Measurements from ENCODE around the gene ATP2C2. TPM values are rescaled to one million over a fixed set of nuclear protein-coding genes. Genes with fewer than 3 reads are reported as not detected.
"Not testable (repeated sequence)": the region's sequence is repeated elsewhere in the genome, so short reads cannot be mapped to it uniquely, and the experiment has no call there.

The ATP2C2 gene
- polyA plus RNA-seq, 6 donors from 2014 or later, result not detected

- DNase-seq (no peak), ATAC-seq (ENCODE audit: low read depth in 2 of 2) (no peak)
- no peak overlapping the region for H3K4me3 Mint-ChIP-seq
- H3K36me3 Mint-ChIP-seq, result no peaks in the 10 kb centered on the region
- peaks cover 16 to 36% (median 25%) of the 10 kb centered on the region in 3 donors for H3K27me3 Mint-ChIP-seq
- peaks cover 0 to 29% (median 8%) of the 10 kb centered on the region in 7 donors for H3K9me3 Mint-ChIP-seq
- no peaks in the 10 kb centered on the region for H3K4me1 Mint-ChIP-seq
- no peak overlapping the region for H3K27ac Mint-ChIP-seq
Measured at GRCh38 chr16:84397090-84397489, 28.8 kb downstream of the ATP2C2 start.

- H3K27me3 Mint-ChIP-seq, result peaks cover 17 to 33% (median 24%) of the 10 kb centered on the region in 3 donors
- DNase-seq (no peak), ATAC-seq (ENCODE audit: low read depth in 2 of 2) (no peak)
- H3K4me3 Mint-ChIP-seq, result no peak overlapping the region
- no peak overlapping the region for H3K27ac Mint-ChIP-seq
- H3K9me3 Mint-ChIP-seq, result peaks cover 0 to 29% (median 8%) of the 10 kb centered on the region in 7 donors
- no peaks in the 10 kb centered on the region for H3K4me1 Mint-ChIP-seq
- H3K36me3 Mint-ChIP-seq, result no peaks in the 10 kb centered on the region
Measured at GRCh38 chr16:84398701-84399100, 30.4 kb downstream of the ATP2C2 start.

- not testable (repeated sequence) for H3K27ac Mint-ChIP-seq; ATAC-seq (ENCODE audit: low read depth in 2 of 2); H3K4me1 Mint-ChIP-seq; H3K4me3 Mint-ChIP-seq; DNase-seq; H3K36me3 Mint-ChIP-seq
- Mint-ChIP-seq H3K27me3 (peaks cover 16 to 33% (median 32%) of the 10 kb centered on the region in 3 donors), H3K9me3 (peaks cover 0 to 29% (median 8%) of the 10 kb centered on the region in 7 donors)
Measured at GRCh38 chr16:84399912-84400311, 31.6 kb downstream of the ATP2C2 start.

- H3K4me1 Mint-ChIP-seq; H3K36me3 Mint-ChIP-seq; H3K4me3 Mint-ChIP-seq; DNase-seq; H3K27ac Mint-ChIP-seq; ATAC-seq (ENCODE audit: low read depth in 2 of 2): not testable (repeated sequence)
- peaks cover 16 to 48% (median 41%) of the 10 kb centered on the region in 3 donors for H3K27me3 Mint-ChIP-seq
- H3K9me3 Mint-ChIP-seq, result peaks cover 0 to 23% (median 8%) of the 10 kb centered on the region in 7 donors
Measured at GRCh38 chr16:84403435-84403834, 35.1 kb downstream of the ATP2C2 start.

GRCh38 chr16:84404324-84404723, 36.0 kb downstream of the ATP2C2 start:
- Mint-ChIP-seq H3K27ac (no peak overlapping the region), H3K4me3 (no peak overlapping the region), H3K36me3 (no peaks in the 10 kb centered on the region), H3K4me1 (no peaks in the 10 kb centered on the region), H3K9me3 (peaks cover 0 to 23% (median 8%) of the 10 kb centered on the region in 7 donors), H3K27me3 (peaks cover 21 to 56% (median 41%) of the 10 kb centered on the region in 3 donors)
- DNase-seq (no peak), ATAC-seq (ENCODE audit: low read depth in 2 of 2) (no peak)

GRCh38 chr16:84404936-84405639, 36.8 kb downstream of the ATP2C2 start:
- Mint-ChIP-seq H3K27ac (no peak overlapping the region), H3K4me3 (no peak overlapping the region), H3K4me1 (no peaks in the 10 kb centered on the region), H3K9me3 (peaks cover 0 to 18% (median 7%) of the 10 kb centered on the region in 7 donors), H3K36me3 (no peaks in the 10 kb centered on the region), H3K27me3 (peaks cover 21 to 56% (median 46%) of the 10 kb centered on the region in 3 donors)
- DNase-seq (no peak), ATAC-seq (ENCODE audit: low read depth in 2 of 2) (no peak)

- H3K4me3 Mint-ChIP-seq, result no peak overlapping the region
- ATAC-seq (ENCODE audit: low read depth in 2 of 2), result no peak
- H3K27me3 Mint-ChIP-seq, result peaks cover 25 to 63% (median 46%) of the 10 kb centered on the region in 3 donors
- H3K36me3 Mint-ChIP-seq, result no peaks in the 10 kb centered on the region
- H3K9me3 Mint-ChIP-seq, result peaks cover 0 to 8% (median 3%) of the 10 kb centered on the region in 7 donors
- H3K27ac Mint-ChIP-seq, result no peak overlapping the region
- no peaks in the 10 kb centered on the region for H3K4me1 Mint-ChIP-seq
- no peak for DNase-seq
Measured at GRCh38 chr16:84406006-84406963, 37.9 kb downstream of the ATP2C2 start.

GRCh38 chr16:84407588-84408313, 39.4 kb downstream of the ATP2C2 start:
- H3K27ac Mint-ChIP-seq, result no peak overlapping the region
- ATAC-seq (ENCODE audit: low read depth in 2 of 2), result no peak

GRCh38 chr16:84408314-84408690, 40.0 kb downstream of the ATP2C2 start:
- Mint-ChIP-seq H3K9me3 (peaks cover 0 to 2% (median 0%) of the 10 kb centered on the region in 7 donors), H3K4me1 (no peaks in the 10 kb centered on the region), H3K27me3 (peaks cover 23 to 54% (median 40%) of the 10 kb centered on the region in 3 donors), H3K36me3 (no peaks in the 10 kb centered on the region), H3K27ac (no peak overlapping the region), H3K4me3 (no peak overlapping the region)
- DNase-seq (no peak), ATAC-seq (ENCODE audit: low read depth in 2 of 2) (no peak)

More at GRCh38 chr16:84407588-84408313, 39.4 kb downstream of the ATP2C2 start:
- DNase-seq, result no peak
- no peaks in the 10 kb centered on the region for H3K4me1 Mint-ChIP-seq
- H3K27me3 Mint-ChIP-seq, result peaks cover 24 to 57% (median 46%) of the 10 kb centered on the region in 3 donors
- H3K36me3 Mint-ChIP-seq, result no peaks in the 10 kb centered on the region
- H3K9me3 Mint-ChIP-seq, result peaks cover 0 to 2% (median 0%) of the 10 kb centered on the region in 7 donors
- H3K4me3 Mint-ChIP-seq, result peak overlapping the region in 1 of 8 donors; percentile 43

- DNase-seq, result no peak
- Mint-ChIP-seq H3K27ac (no peak overlapping the region), H3K27me3 (peaks cover 23 to 58% (median 39%) of the 10 kb centered on the region in 3 donors), H3K9me3 (peaks cover 0 to 2% (median 0%) of the 10 kb centered on the region in 7 donors), H3K4me3 (no peak overlapping the region), H3K4me1 (no peaks in the 10 kb centered on the region), H3K36me3 (no peaks in the 10 kb centered on the region)
- ATAC-seq (ENCODE audit: low read depth in 2 of 2), result no peak
Measured at GRCh38 chr16:84408856-84409255, 40.5 kb downstream of the ATP2C2 start.

- Mint-ChIP-seq H3K27ac (no peak overlapping the region), H3K4me3 (peak overlapping the region in 1 of 8 donors; percentile 51), H3K36me3 (no peaks in the 10 kb centered on the region), H3K27me3 (peaks cover 18 to 55% (median 45%) of the 10 kb centered on the region in 3 donors), H3K9me3 (no peaks in the 10 kb centered on the region), H3K4me1 (no peaks in the 10 kb centered on the region)
- no peak for ATAC-seq (ENCODE audit: low read depth in 2 of 2)
- DNase-seq, result no peak
Measured at GRCh38 chr16:84410361-84411138, 42.2 kb downstream of the ATP2C2 start.

GRCh38 chr16:84411768-84412167, 43.4 kb downstream of the ATP2C2 start:
- H3K27me3 Mint-ChIP-seq, result peaks cover 17 to 47% (median 46%) of the 10 kb centered on the region in 3 donors
- no peak overlapping the region for H3K27ac Mint-ChIP-seq
- no peak for DNase-seq
- H3K4me1 Mint-ChIP-seq, result no peaks in the 10 kb centered on the region
- H3K36me3 Mint-ChIP-seq, result no peaks in the 10 kb centered on the region
- no peak overlapping the region for H3K4me3 Mint-ChIP-seq
- no peak for ATAC-seq (ENCODE audit: low read depth in 2 of 2)
- H3K9me3 Mint-ChIP-seq, result no peaks in the 10 kb centered on the region

Data from naive B cell (primary cell).